Measurements from ENCODE around the gene MCTP1. TPM values are rescaled to one million over a fixed set of nuclear protein-coding genes. Genes with fewer than 3 reads are reported as not detected.

The MCTP1 gene
- total and polyA plus RNA-seq, 10 of the 15 experiments (the other 5 are each of a cell fraction or from before 2014, with no cell fraction given), result 12.6 to 45.9 (median 18.8) TPM

DNA sequence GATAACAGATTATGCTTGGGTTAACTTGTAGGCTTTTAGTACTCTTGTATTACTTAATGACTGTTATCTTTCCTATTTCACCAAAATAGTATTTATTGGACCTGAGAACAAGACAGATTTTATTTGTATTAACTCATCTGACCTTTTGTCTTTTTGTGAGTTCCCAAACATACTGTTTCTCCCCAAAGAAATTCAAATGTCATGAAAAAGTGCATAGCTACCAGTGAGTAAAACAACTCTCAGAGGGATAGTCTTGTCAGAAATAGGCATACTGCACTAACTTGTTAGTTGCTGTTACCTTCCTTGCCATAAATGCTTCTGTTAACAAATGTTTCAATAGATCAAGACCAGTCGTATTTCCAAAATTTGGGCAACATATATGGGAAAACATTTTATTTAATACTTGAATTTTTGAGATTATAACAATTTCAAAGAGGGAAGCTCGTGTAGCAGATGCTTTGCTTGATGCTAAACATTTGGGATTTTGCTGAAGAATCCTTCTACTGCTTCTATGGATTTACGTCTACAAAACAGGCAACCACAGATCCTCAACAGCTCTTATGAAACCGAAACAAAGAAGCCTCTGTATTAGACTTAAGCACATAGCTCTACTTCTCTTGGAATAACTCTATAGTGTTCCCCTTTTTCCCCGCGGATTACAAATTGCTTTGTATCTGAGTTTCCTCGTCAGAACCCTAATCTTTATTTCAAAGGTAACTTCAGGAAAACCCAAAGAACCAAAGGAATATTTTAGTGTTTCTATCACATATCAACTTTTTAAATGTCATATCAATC lies 248.8 kb downstream of the MCTP1 start (continued):
- TF ChIP-seq CUX1 (IDR thresholded peaks at IDR 0.05; ENCODE audit: insufficient replicate concordance, low read depth, low read length) (no peak), ZNF24 (IDR thresholded peaks at IDR 0.05) (no peak), BCLAF1 (IDR thresholded peaks at IDR 0.05) (no peak), TCF12 (IDR thresholded peaks at IDR 0.05; ENCODE audit: low read depth, low read length) (no peak), POLR2AphosphoS5 (IDR thresholded peaks at IDR 0.05; ENCODE audit: low read length) (no peak), RFX5 (IDR thresholded peaks at IDR 0.05; ENCODE audit: low read depth, low read length) (no peak), NR2F1 (conservative IDR thresholded peaks at IDR 0.05) (no peak), CBFB (IDR thresholded peaks at IDR 0.05; ENCODE audit: low read depth) (no peak), ZNF207 (IDR thresholded peaks at IDR 0.05; ENCODE audit: borderline replicate concordance) (no peak), SPI1 (IDR thresholded peaks at IDR 0.05; ENCODE audit: borderline replicate concordance, insufficient read depth, low read depth, low read length) (no peak), KAT2A (conservative IDR thresholded peaks at IDR 0.05; ENCODE audit: control insufficient read depth, low read depth, low read length) (no peak)

All from GM12878 (cell line).